GM18499 (cell line): Measurements from ENCODE around the gene SLC22A9.
"Not testable (repeated sequence)": the region's sequence is repeated elsewhere in the genome, so short reads cannot be mapped to it uniquely, and the experiment has no call there.

Experiments used
- ATAC-seq: cut with Tn5 transposase; IDR thresholded peaks from one replicate; pipeline ENCODE4 v1.9.1; 2021; ENCODE audit warnings: moderate number of reproducible peaks; ENCODE audit not compliant: insufficient read depth, unreplicated experiment

Gene SLC22A9

DNA sequence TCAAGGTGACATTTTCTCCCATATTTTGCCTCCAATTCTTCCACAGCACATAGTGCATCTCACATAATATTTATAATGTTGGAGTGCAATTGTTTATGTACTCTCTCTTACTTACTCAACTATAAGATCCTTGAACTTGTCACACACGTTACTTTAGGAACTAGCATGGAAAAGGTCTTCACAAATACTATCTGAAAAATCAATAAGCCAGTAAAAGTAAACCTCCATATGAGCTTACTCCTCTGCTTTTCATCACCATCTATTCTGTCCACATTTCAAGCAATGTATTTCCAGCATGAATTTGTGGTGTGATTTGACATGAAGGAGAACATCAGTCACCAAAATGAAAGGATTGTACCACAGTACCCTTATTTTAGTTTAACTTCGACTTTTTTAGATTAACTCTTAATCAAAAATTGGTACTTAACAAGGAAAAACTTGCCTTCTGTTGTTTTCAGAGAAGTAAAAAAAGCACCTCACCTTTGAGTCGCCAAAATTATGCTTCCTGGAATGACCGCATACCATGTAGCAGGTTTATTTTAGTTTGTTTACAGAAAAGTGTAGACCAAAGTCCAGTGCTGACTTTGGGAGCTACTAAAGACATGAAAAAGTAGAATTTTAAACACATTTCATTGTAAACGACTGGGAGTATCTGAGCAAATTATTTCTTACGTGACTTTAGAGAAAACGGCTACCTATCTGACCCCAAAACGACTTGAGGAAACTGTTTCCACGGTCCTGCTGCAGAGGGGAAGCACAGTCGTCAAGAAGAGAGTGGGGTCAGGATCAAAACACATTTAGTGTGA lies at the start of gene SLC22A9:
TSS of gene SLC22A9 (plus strand) at position 621 of the 806 bp plus-strand sequence. CDS start 272 bp downstream, outside the sequence.
- no peak for ATAC-seq

DNA sequence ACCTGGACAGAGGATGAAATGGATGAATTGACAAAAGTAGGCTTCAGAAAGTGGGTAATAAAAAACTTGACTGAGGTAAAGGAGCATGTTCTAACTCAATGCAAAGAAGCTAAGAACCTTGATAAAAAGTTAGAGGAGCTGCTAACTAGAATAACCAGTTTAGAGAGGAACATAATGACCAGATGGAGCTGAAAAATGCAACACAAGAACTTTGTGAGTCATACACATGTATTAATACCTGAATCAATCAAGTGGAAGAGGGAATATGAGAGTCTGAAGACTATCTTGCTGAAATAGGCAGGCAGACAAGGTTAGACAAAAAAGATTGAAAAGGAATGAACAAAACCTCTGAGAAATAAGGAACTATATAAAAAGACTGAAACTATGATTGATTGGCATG lies 47.9 kb upstream of the SLC22A9 start:
- no peak for ATAC-seq

DNA sequence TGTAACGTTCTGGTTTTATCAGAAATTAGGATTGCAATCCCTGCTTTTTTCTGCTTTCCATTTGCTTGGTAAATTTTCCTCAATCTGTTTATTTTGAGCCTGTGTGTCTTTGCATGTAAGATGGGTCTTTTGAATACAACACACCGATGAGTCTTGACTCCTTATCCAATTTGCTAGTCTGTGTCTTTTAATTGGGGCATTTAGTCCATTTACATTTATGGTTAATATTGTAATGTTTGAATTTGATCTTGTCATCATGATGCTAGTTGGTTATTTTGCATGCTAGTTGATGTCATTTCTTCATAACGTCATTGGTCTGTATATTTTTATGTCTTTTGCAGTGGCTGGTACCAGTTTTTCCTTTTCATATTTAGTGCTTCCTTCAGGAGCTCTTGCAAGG lies 34.5 kb upstream of the SLC22A9 start:
- not testable (repeated sequence) for ATAC-seq

DNA sequence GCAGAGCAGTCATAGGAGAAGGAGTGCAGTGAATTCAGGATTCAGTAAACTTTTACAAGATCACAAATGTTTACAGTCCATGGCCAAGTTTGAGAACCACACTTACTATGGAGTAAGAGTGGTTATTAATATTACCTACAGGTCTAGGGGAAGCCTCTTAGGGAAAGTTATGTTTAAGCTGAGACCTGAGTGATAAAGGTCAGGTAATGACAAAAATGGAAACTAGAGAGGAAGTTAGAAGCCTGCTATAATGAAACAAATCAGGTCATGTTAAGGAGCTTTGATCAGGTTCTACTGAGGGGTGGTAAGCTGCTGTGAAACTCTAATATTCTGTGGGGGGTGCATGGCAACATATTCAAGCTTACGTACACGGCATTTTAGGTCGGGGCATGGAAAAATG lies 32.5 kb upstream of the SLC22A9 start:
- ATAC-seq, result no peak

DNA sequence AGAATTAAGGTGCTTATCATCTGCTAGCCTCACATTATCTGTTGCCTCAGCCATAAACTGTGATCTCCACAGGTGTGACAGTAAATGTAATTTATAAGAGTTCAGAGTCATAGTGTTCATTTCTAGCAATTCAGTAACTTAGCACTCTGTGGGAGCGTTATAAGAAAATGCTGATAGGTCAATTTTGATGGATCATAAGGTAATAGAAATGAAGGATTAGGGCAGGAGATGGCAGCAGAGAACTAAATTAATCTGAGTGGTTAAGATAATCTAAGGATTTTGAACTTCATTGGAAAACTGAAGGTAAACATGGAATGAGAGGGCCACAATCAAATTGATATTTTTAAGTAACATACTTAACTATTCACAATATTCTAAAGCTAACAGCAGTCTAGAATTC lies 26.5 kb upstream of the SLC22A9 start:
- ATAC-seq, result no peak

DNA sequence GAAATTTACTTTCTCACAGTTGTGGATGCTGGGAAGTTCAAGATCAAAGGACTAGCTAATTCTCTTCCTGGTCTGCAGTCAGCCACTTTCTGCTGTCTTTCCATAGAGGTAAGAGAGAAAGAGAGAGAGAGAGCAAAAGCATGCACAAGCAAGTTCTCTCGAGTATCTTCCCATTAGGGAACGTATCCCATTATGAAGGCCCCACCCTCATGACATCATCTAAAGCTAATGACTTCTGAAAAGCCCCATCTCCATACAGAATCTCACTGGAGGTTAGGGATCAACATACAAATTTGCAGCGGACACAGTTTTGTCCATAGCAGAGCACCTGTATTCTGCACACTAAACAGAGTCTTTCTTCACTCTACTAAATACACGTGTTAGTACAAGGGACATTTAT lies 17.4 kb upstream of the SLC22A9 start:
- ATAC-seq, result no peak

DNA sequence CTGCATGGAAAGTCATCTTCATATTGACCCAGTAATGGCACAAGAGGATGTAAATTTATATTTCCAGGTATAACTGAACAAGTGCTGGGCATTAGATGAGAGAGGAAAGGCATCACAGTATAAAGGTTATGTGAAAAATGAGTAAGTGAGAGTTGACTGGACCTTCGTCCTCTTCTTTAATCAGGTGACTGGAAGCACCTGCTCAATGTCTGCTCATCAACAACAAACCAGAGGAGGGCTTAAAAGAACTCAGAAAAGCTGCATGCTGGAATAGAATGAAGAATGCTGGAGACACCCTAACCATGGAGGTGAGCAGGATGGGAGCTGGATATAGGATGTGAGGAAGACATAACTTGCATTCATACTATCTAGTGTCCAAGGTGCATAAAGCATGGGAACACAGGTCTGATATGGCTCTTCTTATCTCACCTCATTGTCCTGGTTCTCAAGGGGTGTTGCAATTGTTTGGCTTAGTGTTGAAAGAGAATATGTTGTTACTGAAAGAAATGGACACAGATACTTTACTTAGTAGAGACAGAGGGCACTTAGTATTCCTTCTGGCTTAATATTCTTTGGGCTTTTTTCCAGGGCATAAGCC lies 7.3 kb upstream of the SLC22A9 start:
- no peak for ATAC-seq

DNA sequence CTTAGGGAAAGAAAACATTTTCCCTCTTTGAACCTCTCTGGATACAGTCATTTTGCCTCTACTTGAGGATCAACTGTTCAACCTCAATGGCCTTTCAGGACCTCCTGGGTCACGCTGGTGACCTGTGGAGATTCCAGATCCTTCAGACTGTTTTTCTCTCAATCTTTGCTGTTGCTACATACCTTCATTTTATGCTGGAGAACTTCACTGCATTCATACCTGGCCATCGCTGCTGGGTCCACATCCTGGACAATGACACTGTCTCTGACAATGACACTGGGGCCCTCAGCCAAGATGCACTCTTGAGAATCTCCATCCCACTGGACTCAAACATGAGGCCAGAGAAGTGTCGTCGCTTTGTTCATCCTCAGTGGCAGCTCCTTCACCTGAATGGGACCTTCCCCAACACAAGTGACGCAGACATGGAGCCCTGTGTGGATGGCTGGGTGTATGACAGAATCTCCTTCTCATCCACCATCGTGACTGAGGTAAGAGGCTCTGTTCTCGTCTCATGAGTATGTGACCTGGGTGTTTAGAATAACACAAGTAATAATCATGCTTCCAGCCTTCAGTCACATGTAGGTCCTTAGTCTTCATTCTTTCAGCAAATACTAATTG lies 495 bp downstream of the SLC22A9 start:
- no peak for ATAC-seq

DNA sequence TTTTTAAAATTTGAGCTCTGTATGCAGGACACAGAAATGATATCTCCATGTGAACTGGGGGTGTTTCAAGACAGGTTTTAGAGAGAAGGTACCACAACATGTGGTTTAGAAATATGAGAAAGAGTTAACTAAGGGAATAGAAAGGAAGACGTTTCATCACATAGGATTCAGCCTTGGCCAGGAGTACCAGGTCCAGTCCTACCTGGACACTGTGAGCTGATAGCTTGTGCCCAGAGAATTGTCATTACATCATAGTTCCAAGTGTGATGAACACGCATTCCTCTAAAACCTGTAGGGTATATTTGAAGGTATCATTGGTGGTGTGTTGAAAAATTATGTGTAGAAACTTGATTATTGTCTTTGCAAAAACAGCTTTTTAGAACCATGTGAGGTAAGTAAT lies 1.8 kb downstream of the SLC22A9 start:
- no peak for ATAC-seq

DNA sequence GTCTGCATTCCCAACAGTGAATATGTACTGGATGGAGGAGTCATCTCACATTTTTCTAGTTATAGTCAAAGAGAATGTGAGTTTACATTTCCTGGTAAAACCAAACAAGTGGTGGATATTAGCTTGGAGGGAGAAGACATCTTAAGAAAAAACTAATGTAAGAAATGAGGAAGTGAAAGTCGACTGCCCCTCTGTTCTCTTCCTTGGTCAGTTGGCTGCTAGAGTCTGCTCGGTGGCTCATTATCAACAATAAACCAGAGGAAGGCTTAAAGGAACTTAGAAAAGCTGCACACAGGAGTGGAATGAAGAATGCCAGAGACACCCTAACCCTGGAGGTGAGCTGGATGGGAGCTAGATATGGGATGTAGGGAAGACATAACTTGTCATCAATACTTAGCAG lies 5.8 kb downstream of the SLC22A9 start:
- no peak for ATAC-seq

DNA sequence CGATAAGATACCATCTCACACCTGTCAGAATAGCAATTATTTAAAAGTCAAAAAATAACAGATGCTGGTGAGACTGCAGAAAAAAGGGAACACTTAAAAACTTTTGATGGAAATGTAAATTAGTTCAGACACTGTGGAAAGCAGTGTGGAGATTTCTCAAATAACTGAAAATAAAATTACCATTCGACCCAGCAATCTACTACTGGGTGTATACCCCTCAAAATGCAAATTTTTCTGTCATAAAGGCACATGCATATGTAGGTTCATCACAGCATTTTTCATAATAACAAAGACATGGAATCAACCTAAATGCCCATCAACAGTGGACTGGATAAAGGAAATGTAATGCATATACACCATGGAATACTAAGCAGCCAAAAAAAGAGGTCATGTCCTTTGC lies 10.5 kb downstream of the SLC22A9 start:
- no peak for ATAC-seq

DNA sequence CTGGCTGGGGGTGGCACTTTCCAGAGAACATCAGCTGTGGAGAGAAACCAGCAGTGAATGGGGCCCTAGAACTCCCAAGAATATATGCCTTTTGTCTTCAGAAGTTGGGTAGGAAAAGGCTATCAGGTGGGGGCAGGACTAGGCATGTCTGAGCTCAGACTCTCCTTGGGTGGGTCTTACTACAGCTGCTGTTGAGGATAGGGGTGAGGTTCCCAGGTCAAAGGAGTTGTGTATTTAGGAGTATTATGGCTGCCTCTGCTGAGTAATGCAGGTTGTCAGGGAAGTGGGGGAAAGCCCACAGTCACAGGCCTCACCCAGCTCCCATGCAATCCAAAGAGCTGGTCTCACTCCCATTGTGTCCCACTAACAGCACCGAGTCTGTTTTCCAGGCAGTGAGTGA lies 26.1 kb downstream of the SLC22A9 start:
- ATAC-seq, result no peak

DNA sequence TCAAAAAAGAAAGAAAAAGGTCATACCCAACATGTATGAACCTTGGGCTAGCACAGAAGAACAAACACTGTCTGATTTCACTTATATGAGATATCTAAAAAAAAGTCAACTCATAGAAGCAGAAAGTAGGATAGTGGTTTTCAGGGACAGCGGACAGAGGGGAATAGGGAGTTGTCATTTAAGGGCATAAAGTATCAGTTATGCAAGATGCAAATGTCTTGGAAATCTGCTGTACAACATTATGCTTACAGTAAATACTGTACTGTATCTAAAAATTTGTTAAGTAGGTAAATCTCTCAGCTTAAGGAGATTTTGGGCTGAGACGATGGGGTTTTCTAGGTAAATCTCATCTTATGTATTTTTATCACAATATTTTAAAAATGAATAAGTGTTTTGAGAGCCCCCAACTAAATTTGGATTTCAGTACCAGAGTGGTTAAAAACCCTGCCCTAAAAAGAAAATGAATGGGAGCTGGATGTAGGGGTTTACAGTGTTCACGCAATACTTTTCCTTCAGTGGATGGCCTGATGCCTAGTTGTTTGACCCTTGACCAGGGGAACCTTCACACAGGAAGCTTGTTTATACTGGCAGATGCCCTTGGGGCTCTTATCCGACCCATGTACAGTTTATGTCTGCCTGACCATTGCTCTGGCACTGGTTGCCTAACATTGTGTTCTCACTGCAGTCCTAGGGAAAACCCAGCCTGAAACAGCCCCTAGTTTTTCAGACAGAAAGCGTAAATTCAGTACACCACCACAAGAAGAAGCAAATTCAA lies 34.8 kb downstream of the SLC22A9 start:
- ATAC-seq, result no peak

DNA sequence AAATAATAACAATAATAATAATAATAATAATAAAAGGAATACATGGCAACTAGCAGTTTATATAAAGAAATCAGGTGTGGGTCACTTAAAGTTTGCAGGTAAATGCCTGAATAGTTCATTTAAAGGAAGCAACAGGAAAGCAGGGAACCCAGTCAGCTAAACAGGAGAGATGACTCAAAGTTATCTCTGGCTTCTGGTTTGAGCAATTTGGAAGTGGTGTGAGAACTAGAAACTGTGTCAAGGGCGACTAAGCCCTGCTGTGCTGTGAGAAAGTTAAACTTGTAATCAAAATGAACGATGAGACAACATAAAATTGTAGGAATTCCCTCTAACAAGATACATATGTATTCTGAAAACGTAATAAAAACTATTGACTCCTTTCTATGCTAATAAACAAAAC lies 35.5 kb downstream of the SLC22A9 start:
- no peak for ATAC-seq

DNA sequence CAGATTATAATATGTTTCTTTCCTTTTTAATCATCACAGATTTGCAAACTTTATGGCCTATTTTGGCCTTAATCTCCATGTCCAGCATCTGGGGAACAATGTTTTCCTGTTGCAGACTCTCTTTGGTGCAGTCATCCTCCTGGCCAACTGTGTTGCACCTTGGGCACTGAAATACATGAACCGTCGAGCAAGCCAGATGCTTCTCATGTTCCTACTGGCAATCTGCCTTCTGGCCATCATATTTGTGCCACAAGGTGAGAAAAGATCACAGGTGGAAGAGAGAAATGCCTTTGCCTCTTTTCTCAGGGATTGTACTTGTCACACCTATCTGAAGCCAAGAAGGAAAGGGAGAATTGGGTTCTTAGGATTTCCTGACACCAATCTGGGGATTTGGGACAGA lies 36.9 kb downstream of the SLC22A9 start:
- ATAC-seq, result no peak

DNA sequence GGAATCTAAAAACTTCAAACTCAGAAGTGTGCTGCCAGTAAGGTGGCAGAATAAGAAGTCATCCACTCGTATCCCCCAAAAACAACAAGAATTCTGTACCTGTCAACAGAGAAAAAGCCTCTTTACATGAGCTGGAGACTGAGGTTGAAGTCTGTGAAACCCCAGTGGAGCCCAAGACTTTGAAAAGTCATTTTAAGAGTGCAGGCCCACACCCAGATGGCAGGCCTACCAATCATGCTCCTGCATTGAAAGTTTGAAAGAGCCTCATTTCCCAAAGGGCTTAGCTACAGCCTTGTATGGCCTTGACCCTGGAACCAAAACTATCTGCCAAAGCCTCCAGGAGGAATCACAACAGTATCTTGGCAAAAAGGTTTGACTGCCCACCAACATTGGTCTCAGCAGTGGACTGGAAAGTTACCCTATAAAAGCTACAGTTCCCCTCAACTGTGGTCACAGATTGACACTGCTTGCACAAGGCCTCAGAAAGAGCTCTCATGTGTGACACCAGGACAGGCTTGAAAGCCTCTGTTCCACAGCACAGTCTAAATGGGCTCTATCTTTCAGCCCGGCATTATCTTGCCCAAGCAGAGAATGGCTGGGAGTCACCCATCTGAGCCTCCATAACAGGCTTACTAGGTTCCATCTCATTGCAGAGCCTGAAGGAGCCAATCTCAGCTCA lies 47.7 kb downstream of the SLC22A9 start:
- no peak for ATAC-seq

DNA sequence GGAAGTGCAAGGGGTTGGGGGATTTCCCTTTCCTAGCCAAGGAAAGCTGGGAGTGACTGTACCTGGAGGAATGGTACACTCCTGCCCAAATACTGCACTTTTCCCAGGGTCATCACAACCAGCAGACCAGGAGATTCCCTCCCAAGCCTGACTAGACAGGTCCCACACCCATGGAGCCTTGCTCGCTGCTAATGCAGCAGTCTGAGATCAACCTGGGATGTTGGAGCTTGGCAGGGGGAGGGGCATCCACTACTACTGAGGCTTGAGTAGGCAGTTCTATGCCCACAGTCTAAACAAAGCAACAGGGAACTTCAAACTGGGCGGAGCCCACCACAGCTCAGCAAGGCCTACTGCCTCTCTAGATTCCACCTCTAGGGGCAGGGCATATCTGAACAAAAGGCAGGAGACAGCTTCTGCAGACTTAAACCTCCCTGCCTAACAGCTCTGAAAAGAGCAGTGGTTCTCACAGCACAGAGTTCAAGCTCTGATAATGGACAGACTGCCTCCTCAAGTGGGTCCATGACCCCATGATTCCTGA lies 58.5 kb downstream of the SLC22A9 start:
- ATAC-seq, result no peak

DNA sequence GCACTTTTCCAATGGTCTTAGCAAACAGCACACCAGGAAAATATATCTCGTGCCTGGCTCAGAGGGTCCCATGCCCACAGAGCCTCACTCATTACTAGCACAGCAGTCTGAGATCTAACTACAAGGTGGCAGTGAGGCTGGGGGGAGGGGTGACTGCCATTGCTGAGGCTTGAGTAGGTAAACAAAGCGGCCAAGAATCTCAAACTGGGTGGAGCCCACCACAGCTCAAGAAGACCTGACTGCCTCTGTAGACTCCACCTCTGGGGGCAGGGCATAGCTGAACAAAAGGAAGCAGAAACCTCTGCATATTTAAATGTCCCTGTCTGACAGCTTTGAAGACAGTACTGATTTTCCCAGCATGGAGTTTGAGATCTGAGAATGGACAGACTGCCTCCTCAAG lies 61.1 kb downstream of the SLC22A9 start:
- ATAC-seq, result not testable (repeated sequence)

DNA sequence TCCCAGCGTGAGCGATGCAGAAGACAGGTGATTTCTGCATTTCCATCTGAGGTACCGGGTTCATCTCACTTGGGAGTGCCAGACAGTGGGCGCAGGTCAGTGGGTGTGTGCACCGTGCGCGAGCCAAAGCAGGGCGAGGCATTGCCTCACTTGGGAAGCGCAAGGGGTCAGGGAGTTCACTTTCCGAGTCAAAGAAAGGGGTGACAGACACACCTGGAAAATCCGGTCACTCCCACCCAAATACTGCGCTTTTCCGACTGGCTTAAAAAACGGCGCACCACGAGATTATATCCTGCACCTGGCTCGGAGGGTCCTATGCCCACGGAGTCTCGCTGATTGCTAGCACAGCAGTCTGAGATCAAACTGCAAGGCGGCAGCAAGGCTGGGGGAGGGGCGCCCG lies 65.8 kb downstream of the SLC22A9 start:
- not testable (repeated sequence) for ATAC-seq

DNA sequence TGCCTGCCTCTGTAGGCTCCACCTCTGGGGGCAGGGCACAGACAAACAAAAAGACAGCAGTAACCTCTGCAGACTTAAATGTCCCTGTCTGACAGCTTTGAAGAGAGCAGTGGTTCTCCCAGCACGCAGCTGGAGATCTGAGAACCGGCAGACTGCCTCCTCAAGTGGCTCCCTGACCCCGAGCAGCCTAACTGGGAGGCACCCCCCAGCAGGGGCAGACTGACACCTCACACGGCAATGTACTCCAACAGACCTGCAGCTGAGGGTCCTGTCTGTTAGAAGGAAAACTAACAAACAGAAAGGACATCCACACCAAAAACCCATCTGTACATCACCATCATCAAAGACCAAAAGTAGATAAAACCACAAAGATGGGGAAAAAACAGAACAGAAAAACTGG lies 66.2 kb downstream of the SLC22A9 start:
- ATAC-seq, result not testable (repeated sequence)
